ENCODE measurements around the gene MAT2B. TPM values are rescaled to one million over a fixed set of nuclear protein-coding genes. Genes with fewer than 3 reads are reported as not detected.
A peak's percentile ranks its signal among the peaks of the same experiment; 100 is the strongest.

Gene MAT2B
- polyA plus RNA-seq, 2 of the 4 experiments (the other 2 are of a cell fraction) = 58.6 to 74.0 TPM

GRCh38 chr5:163544836-163545235 is 39.4 kb downstream of the MAT2B start (continued):
- TF ChIP-seq FOSL2 (IDR thresholded peaks at IDR 0.05) (no peak), FOSL2 (CRISPR knock-in tag; IDR thresholded peaks at IDR 0.05) (no peak), PBX3 (IDR thresholded peaks at IDR 0.05) (no peak), KDM1A (IDR thresholded peaks at IDR 0.05; ENCODE audit: low read depth) (no peak)

- CTCF ChIA-PET = no interaction called here
- Histone ChIP-seq H3K27ac (no peak overlapping the region), H3K9me3 (no peaks in the 10 kb centered on the region), H3K4me1 (no peaks in the 10 kb centered on the region), H3K4me3 (no peak overlapping the region), H3K4me2 (0 out of 3 replicates have a peak overlapping the region, but pooled peaks have one; percentile 8)
- ATAC-seq (no peak), FAIRE-seq (no peak), DNase-seq (ENCODE audit: low read depth in 1 of 2, low spot score in 1 of 2) (no peak)
- WGBS (ENCODE audit: missing lambda C conversion rate) = 43% methylated on average over 5 of the region's 5 CpGs
- TF ChIP-seq KDM1A (IDR thresholded peaks at IDR 0.05; ENCODE audit: low read depth) (no peak), TP53 (CRISPR knock-in tag; IDR thresholded peaks at IDR 0.05) (no peak), EHMT2 (IDR thresholded peaks at IDR 0.05; ENCODE audit: low read depth) (no peak), HDAC2 (IDR thresholded peaks at IDR 0.05) (no peak), MAX (IDR thresholded peaks at IDR 0.05) (no peak), KDM5A (IDR thresholded peaks at IDR 0.05) (no peak), HES2 (IDR thresholded peaks at IDR 0.05) (no peak), GATA3 (IDR thresholded peaks at IDR 0.05; ENCODE audit: borderline replicate concordance) (no peak), RFX5 (IDR thresholded peaks at IDR 0.05) (no peak), E2F6 (IDR thresholded peaks at IDR 0.05; ENCODE audit: borderline replicate concordance, low read depth) (no peak), HOXA7 (CRISPR knock-in tag; IDR thresholded peaks at IDR 0.05) (no peak), PHF8 (IDR thresholded peaks at IDR 0.05; ENCODE audit: borderline replicate concordance, low read depth) (no peak), ELK1 (IDR thresholded peaks at IDR 0.05; ENCODE audit: low read depth, low read length) (no peak), CTCF (IDR thresholded peaks at IDR 0.05) (no peak), HOXB13 (CRISPR knock-in tag; IDR thresholded peaks at IDR 0.05; ENCODE audit: low read depth) (no peak)
- POLR2A ChIA-PET = no interaction called here
These were observed 43.2 kb downstream of the MAT2B start for GRCh38 chr5:163548649-163549048.

GRCh38 chr5:163551156-163551555 is 45.7 kb downstream of the MAT2B start:
- H3K4me2 ChIP-seq = no peak overlapping the region
- H3K27ac ChIP-seq = no peak overlapping the region
- FAIRE-seq (no peak), DNase-seq (ENCODE audit: low read depth in 1 of 2, low spot score in 1 of 2) (no peak), ATAC-seq (no peak)
- ChIA-PET CTCF (interaction anchor here (0.6 to 1.1 kb wide), 4 partner anchors 22 to 1127 kb away, joined by 3 read pairs; no protein-coding TSS in a partner anchor), POLR2A (no interaction called here)
- H3K4me1 ChIP-seq = no peaks in the 10 kb centered on the region
- H3K4me3 ChIP-seq = no peak overlapping the region
- WGBS (ENCODE audit: missing lambda C conversion rate) = 29% methylated on average over 3 of the region's 3 CpGs
- H3K9me3 ChIP-seq = no peaks in the 10 kb centered on the region
- TF ChIP-seq PBX3 (IDR thresholded peaks at IDR 0.05) (no peak), REST (IDR thresholded peaks at IDR 0.05) (no peak), HOXB5 (CRISPR knock-in tag; IDR thresholded peaks at IDR 0.05) (no peak), CBX8 (IDR thresholded peaks at IDR 0.05) (no peak), CTCF (IDR thresholded peaks at IDR 0.05) (no peak), ATOH8 (CRISPR knock-in tag; IDR thresholded peaks at IDR 0.05; ENCODE audit: low read depth) (no peak)
